ENCODE results near the gene CDH4. TPM values are rescaled to one million over a fixed set of nuclear protein-coding genes. Genes with fewer than 3 reads are reported as not detected.

The CDH4 gene
- total RNA-seq, 1 experiment from 2014 or later = 0.13 TPM

DNA sequence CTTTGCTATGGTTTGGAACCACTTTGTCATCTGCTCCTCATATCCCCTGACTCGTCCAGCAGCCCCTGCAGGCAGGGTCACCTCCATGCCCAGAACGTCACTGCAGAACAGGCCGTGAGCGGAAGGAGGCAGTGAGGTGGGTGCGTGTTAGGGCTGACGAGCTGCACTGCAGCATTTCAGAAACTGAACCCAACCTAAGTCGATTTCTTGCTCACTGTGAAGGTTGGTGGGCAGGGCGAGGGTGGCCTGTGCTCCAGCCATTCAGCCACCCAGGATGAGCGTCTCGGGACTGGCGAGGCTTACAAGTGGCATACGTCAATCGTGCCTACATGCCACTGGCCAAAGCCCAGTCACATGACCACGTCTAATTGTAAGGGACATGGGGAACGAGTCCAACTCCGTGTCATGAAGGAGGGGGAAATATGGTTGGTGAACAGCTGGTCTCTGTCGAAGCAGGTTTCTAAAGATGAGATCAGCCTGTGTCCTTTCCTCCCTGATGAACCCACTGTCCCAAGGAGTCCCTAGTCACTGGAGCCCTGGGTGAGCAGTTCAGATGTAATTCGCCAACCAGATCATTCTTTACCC is 524.5 kb downstream of the CDH4 start:
- Histone ChIP-seq H3K27ac (no peak overlapping the region), H3K27me3 (replicated peaks) (peaks cover 6% of the 10 kb centered on the region; the same call in 1 of the 2 replicates), H3K36me3 (no peaks in the 10 kb centered on the region), H3K4me1 (replicated peaks) (no peaks in the 10 kb centered on the region), H3K4me3 (no peak overlapping the region), H3K9me3 (replicated peaks) (peaks cover 6% of the 10 kb centered on the region; the same call in 1 of the 2 replicates)
- DNase-seq (ENCODE audit: low read depth in 1 of 2, low spot score in 2 of 2) = no peak

DNA sequence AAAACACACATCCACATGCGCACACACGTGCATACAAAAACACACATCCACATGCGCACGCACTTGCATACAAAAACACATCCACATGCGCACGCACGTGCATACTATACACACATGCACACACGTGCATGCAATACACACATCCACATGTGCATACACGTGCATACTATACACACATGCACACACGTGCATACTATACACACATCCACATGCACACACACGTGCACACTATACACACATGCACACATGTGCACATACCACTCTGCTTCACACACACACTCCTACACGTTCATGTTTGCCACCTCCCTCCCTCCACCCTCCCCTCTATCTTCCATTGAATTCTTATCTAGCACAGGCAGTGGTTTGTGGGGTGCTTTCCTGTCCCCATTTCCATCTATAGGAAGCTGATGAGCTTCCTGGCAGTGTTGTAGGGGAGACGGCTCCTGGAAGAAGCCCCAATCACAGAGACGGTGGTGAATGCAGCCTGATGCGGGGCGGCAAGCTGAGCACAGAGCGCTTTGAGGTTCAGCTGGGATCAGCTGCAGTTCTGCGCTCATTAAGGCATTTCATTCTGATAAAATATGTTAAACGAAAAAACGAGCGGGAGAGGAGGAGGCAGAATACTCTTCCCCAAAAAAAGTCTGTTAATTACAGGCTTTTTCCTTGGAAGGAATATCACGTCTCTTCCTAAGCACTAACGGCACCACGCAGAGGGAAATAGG is 525.9 kb downstream of the CDH4 start:
- no peaks in the 10 kb centered on the region for H3K36me3 ChIP-seq
- no peaks in the 10 kb centered on the region for H3K4me1 ChIP-seq (replicated peaks)
- no peak overlapping the region for H3K4me3 ChIP-seq
- DNase-seq (ENCODE audit: low read depth in 1 of 2, low spot score in 2 of 2) = no peak
- no peak overlapping the region for H3K27ac ChIP-seq
- H3K27me3 ChIP-seq (replicated peaks) = peaks cover 4% of the 10 kb centered on the region; the same call in 1 of the 2 replicates
- peaks cover 7% of the 10 kb centered on the region; the same call in 1 of the 2 replicates for H3K9me3 ChIP-seq (replicated peaks)

DNA sequence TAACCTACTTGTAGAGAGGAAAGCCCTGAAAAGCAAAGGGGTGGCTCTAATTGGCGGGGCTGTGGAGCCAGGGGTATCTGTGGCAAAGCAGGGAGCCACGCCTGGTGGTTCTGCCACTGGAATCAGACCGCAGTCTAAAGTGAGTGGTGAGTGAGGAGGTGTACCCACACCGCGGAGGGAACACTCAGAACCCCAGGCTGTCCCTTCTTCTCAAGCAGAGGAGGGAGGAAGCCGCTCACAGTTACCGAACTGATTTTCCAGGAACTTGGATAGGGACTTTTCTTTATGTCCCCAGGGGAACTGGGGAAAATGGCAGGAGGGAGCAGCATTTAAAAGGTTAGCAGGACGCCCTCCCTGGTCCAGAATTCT is 526.4 kb downstream of the CDH4 start:
- Histone ChIP-seq H3K9me3 (replicated peaks) (peaks cover 7% of the 10 kb centered on the region; the same call in 1 of the 2 replicates), H3K4me3 (no peak overlapping the region)
- DNase-seq (ENCODE audit: low read depth in 1 of 2, low spot score in 2 of 2) = no peak

GRCh38 chr20:61779176-61779965 is 527.3 kb downstream of the CDH4 start:
- Histone ChIP-seq H3K9me3 (replicated peaks) (peaks cover 7% of the 10 kb centered on the region; the same call in 1 of the 2 replicates), H3K4me1 (replicated peaks) (no peaks in the 10 kb centered on the region), H3K27ac (no peak overlapping the region), H3K27me3 (replicated peaks) (peaks cover 4% of the 10 kb centered on the region; the same call in 1 of the 2 replicates), H3K36me3 (no peaks in the 10 kb centered on the region), H3K4me3 (no peak overlapping the region)
- no peak for DNase-seq (ENCODE audit: low read depth in 1 of 2, low spot score in 2 of 2)

More for the DNA sequence above, 526.4 kb downstream of the CDH4 start:
- Histone ChIP-seq H3K36me3 (no peaks in the 10 kb centered on the region), H3K27me3 (replicated peaks) (peaks cover 4% of the 10 kb centered on the region; the same call in 1 of the 2 replicates), H3K27ac (no peak overlapping the region), H3K4me1 (replicated peaks) (no peaks in the 10 kb centered on the region)

- no peaks in the 10 kb centered on the region for H3K4me1 ChIP-seq (replicated peaks)
- H3K27ac ChIP-seq = no peak overlapping the region
- peaks cover 4% of the 10 kb centered on the region; the same call in 1 of the 2 replicates for H3K27me3 ChIP-seq (replicated peaks)
- peaks cover 7% of the 10 kb centered on the region; the same call in 1 of the 2 replicates for H3K9me3 ChIP-seq (replicated peaks)
- H3K4me3 ChIP-seq = no peak overlapping the region
- H3K36me3 ChIP-seq = no peaks in the 10 kb centered on the region
- DNase-seq (ENCODE audit: low read depth in 1 of 2, low spot score in 2 of 2) = no peak
These were observed 528.0 kb downstream of the CDH4 start for GRCh38 chr20:61780066-61780465.

- no peak overlapping the region for H3K4me3 ChIP-seq
- H3K4me1 ChIP-seq (replicated peaks) = no peaks in the 10 kb centered on the region
- H3K9me3 ChIP-seq (replicated peaks) = peaks cover 7% of the 10 kb centered on the region; the same call in 1 of the 2 replicates
- no peaks in the 10 kb centered on the region for H3K36me3 ChIP-seq
- H3K27ac ChIP-seq = no peak overlapping the region
- no peak for DNase-seq (ENCODE audit: low read depth in 1 of 2, low spot score in 2 of 2)
- H3K27me3 ChIP-seq (replicated peaks) = peaks cover 4% of the 10 kb centered on the region; the same call in 1 of the 2 replicates
These were observed 532.9 kb downstream of the CDH4 start for GRCh38 chr20:61784801-61785566.

DNA sequence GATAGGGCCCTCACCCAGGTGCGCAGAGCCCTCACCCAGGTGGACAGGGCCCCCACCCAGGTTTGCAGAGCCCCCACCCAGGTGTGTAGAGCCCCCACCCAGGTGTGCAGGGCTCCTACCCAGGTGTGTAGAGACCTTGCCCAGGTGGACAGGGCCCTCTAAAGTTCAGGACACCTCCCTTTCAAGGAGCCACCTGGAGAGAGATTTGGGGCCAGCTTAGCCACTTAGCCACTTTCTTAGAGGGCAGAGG is 533.4 kb downstream of the CDH4 start:
- no peak for DNase-seq (ENCODE audit: low read depth in 1 of 2, low spot score in 2 of 2)
- H3K27me3 ChIP-seq (replicated peaks) = peaks cover 4% of the 10 kb centered on the region; the same call in 1 of the 2 replicates
- no peak overlapping the region for H3K4me3 ChIP-seq
- no peak overlapping the region for H3K27ac ChIP-seq
- H3K9me3 ChIP-seq (replicated peaks) = peaks cover 7% of the 10 kb centered on the region; the same call in 1 of the 2 replicates
- H3K36me3 ChIP-seq = no peaks in the 10 kb centered on the region
- H3K4me1 ChIP-seq (replicated peaks) = no peaks in the 10 kb centered on the region

DNA sequence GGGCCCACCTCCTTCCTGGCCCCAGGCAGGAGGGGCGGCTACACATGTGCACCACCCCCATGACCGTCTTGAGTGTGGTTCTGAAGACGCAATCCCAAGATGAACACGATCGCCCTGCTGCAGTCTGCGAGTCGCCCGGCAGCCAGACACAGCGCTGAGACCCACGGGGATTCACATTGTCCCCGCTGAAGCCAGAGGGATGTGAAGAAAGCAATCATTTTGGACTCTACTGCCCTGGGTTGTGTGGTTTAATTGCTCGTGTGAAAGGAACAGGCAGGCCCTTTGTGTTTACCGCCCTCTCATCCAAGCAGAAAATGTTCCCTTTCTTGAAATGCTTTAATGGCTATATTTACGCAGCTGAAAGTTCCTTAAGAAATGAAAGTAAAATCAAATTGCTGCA is 534.2 kb downstream of the CDH4 start:
- DNase-seq (ENCODE audit: low read depth in 1 of 2, low spot score in 2 of 2) = no peak
- H3K27ac ChIP-seq = no peak overlapping the region
- H3K9me3 ChIP-seq (replicated peaks) = peaks cover 4% of the 10 kb centered on the region; the same call in 1 of the 2 replicates
- H3K36me3 ChIP-seq = no peaks in the 10 kb centered on the region
- no peaks in the 10 kb centered on the region for H3K4me1 ChIP-seq (replicated peaks)
- H3K4me3 ChIP-seq = no peak overlapping the region
- H3K27me3 ChIP-seq (replicated peaks) = peaks cover 4% of the 10 kb centered on the region; the same call in 1 of the 2 replicates

GRCh38 chr20:61788343-61788742 is 536.3 kb downstream of the CDH4 start:
- Histone ChIP-seq H3K27ac (no peak overlapping the region), H3K9me3 (replicated peaks) (no peaks in the 10 kb centered on the region), H3K36me3 (no peaks in the 10 kb centered on the region), H3K4me3 (no peak overlapping the region), H3K4me1 (replicated peaks) (no peaks in the 10 kb centered on the region), H3K27me3 (replicated peaks) (no peaks in the 10 kb centered on the region)
- DNase-seq (ENCODE audit: low read depth in 1 of 2, low spot score in 2 of 2) = no peak

GRCh38 chr20:61789329-61789728 is 537.3 kb downstream of the CDH4 start:
- H3K9me3 ChIP-seq (replicated peaks) = no peaks in the 10 kb centered on the region; the same call in 1 of the 2 replicates
- H3K27me3 ChIP-seq (replicated peaks) = no peaks in the 10 kb centered on the region
- H3K27ac ChIP-seq = no peak overlapping the region
- no peaks in the 10 kb centered on the region for H3K4me1 ChIP-seq (replicated peaks)
- no peak for DNase-seq (ENCODE audit: low read depth in 1 of 2, low spot score in 2 of 2)
- H3K36me3 ChIP-seq = no peaks in the 10 kb centered on the region
- no peak overlapping the region for H3K4me3 ChIP-seq

GRCh38 chr20:61790116-61790827 is 538.2 kb downstream of the CDH4 start:
- no peak overlapping the region for H3K4me3 ChIP-seq

GRCh38 chr20:61791995-61792394 is 539.9 kb downstream of the CDH4 start:
- no peaks in the 10 kb centered on the region for H3K4me1 ChIP-seq (replicated peaks)

More at GRCh38 chr20:61790116-61790827, 538.2 kb downstream of the CDH4 start:
- no peaks in the 10 kb centered on the region for H3K27me3 ChIP-seq (replicated peaks)
- no peak for DNase-seq (ENCODE audit: low read depth in 1 of 2, low spot score in 2 of 2)
- no peaks in the 10 kb centered on the region for H3K4me1 ChIP-seq (replicated peaks)
- H3K36me3 ChIP-seq = no peaks in the 10 kb centered on the region
- no peaks in the 10 kb centered on the region; the same call in 1 of the 2 replicates for H3K9me3 ChIP-seq (replicated peaks)
- no peak overlapping the region for H3K27ac ChIP-seq

More at GRCh38 chr20:61791995-61792394, 539.9 kb downstream of the CDH4 start:
- Histone ChIP-seq H3K9me3 (replicated peaks) (no peaks in the 10 kb centered on the region; the same call in 1 of the 2 replicates), H3K27me3 (replicated peaks) (no peaks in the 10 kb centered on the region), H3K4me3 (no peak overlapping the region), H3K27ac (no peak overlapping the region), H3K36me3 (no peaks in the 10 kb centered on the region)
- no peak for DNase-seq (ENCODE audit: low read depth in 1 of 2, low spot score in 2 of 2)
